H1 (cell line): ENCODE measurements around the gene PHLDA1. TPM values are rescaled to one million over a fixed set of nuclear protein-coding genes. Genes with fewer than 3 reads are reported as not detected.

Experiments used
- CHD7 ChIP-seq: fragments of 300-600 bp; sonication (generic); IDR thresholded peaks from 2 replicates; pipeline ENCODE4 v1.7.1; 2012; ENCODE audit warnings: low read length, moderate library complexity, mild to moderate bottlenecking, inconsistent platforms; ENCODE audit not compliant: insufficient replicate concordance
- KDM1A ChIP-seq: fragments of 200-600, 300-600 bp; sonication (generic); IDR thresholded peaks from 2 replicates; pipeline ENCODE4 v1.7.1; 2016; ENCODE audit warnings: mild to moderate bottlenecking, low read length, borderline replicate concordance
- polyA plus RNA-seq, 7 experiments: library from polyadenylated mRNA; depleted of rRNA in 3 of 7; stranded (reverse) in 5 of 7; unstranded in 2 of 7; fragments of >200 nt in 5 of 7; fragments of 200-250 nt in 2 of 7; gene quantifications; 1 replicate in 5 of 7; 2 replicates in 1 of 7; 4 replicates in 1 of 7; pipeline versions ENCODE4 v1.2.1 to v1.2.3, GENCODE V29; 2011 to 2013; ENCODE audit warnings: missing spikeins in 2 of 7, mixed read lengths in 2 of 7
- total RNA-seq: library from RNA; stranded (reverse); fragmentation: NEBNext Ultra II Directional; extraction: Animal tissue kit (Norgen Biotek cat#: 25700); gene quantifications from 2 replicates; pipeline ENCODE4 v1.2.1, GENCODE V29; 2021

PHLDA1 gene
- total and polyA plus RNA-seq, 2 of the 8 experiments (the other 6 are each of a cell fraction or from before 2014, with no cell fraction given): 18.9 to 19.4 TPM

GRCh38 chr12:76069339-76069738, 37.8 kb upstream of the PHLDA1 start (continued):
- TF ChIP-seq CHD7: no peak
- TF ChIP-seq KDM1A: peak; percentile 69; the same call in 1 of the 2 replicates
- TF ChIP-seq, all 59 proteins: peak for 1
